ENCODE data around the gene MYO3B. TPM values are rescaled to one million over a fixed set of nuclear protein-coding genes. Genes with fewer than 3 reads are reported as not detected.

The MYO3B gene
- total RNA-seq, 2 donors from 2014 or later, result 0.05 to 0.32 TPM

DNA sequence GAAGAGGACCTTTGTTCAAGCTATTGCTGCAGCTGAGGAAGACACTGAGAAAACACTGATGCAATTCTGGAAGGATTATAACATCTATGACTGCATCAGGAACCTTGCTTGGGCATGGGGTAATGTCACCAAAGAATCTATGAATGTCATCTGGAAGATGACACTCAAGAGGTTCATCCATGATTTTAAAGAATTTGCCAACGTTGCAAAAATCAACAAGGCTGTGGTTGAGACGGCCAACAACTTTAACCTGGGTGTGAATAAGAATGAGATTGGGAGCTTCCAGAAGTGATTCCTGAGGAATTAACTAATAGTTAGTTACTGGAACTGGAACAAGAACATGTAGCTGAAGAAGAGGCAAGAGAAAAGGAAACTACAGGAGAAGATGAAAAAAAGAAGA lies 410.8 kb downstream of the MYO3B start:
- no peak for DNase-seq
- TF ChIP-seq, protein P1, sequence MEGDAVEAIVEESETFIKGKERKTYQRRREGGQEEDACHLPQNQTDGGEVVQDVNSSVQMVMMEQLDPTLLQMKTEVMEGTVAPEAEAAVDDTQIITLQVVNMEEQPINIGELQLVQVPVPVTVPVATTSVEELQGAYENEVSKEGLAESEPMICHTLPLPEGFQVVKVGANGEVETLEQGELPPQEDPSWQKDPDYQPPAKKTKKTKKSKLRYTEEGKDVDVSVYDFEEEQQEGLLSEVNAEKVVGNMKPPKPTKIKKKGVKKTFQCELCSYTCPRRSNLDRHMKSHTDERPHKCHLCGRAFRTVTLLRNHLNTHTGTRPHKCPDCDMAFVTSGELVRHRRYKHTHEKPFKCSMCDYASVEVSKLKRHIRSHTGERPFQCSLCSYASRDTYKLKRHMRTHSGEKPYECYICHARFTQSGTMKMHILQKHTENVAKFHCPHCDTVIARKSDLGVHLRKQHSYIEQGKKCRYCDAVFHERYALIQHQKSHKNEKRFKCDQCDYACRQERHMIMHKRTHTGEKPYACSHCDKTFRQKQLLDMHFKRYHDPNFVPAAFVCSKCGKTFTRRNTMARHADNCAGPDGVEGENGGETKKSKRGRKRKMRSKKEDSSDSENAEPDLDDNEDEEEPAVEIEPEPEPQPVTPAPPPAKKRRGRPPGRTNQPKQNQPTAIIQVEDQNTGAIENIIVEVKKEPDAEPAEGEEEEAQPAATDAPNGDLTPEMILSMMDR (IDR thresholded peaks at IDR 0.05), result no peak
- H3K36me3 ChIP-seq, result no peaks in the 10 kb centered on the region
- H3K4me1 ChIP-seq, result no peaks in the 10 kb centered on the region
- no peaks in the 10 kb centered on the region for H3K9me3 ChIP-seq
- H3K27ac ChIP-seq, result no peak overlapping the region
- intact Hi-C loops (cut with DNase I), result no loop called here
- H3K27me3 ChIP-seq, result no peaks in the 10 kb centered on the region
- no peak overlapping the region for H3K9ac ChIP-seq (ENCODE audit: low read depth in 2 of 2, low read length in 2 of 2)
- no peak overlapping the region for H3K4me3 ChIP-seq

DNA sequence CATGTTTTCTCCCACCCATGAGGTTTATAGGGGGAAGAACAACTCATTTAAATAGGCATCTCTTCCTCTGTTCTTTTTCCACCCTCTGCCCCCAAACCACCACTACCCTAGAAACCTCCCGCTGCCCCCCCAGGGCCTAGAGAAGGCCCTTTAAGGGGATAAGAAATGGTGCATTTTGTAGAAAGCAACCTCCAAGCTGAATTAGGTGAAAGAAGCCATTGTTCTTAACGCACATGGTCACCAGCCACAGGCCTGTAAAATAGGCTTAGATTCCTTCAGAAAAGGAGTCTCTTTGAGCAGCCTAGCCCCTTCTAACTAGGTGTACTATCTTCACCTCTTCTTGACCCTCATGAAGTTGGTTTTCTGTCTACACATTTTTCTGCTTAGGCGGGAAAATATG lies 418.6 kb downstream of the MYO3B start:
- TF ChIP-seq, protein P1 (IDR thresholded peaks at IDR 0.05), result no peak
- intact Hi-C loops (cut with DNase I), result no loop called here
- Histone ChIP-seq H3K4me1 (no peaks in the 10 kb centered on the region), H3K9me3 (no peaks in the 10 kb centered on the region), H3K4me3 (no peak overlapping the region), H3K9ac (ENCODE audit: low read depth in 2 of 2, low read length in 2 of 2) (no peak overlapping the region), H3K27ac (no peak overlapping the region), H3K36me3 (no peaks in the 10 kb centered on the region), H3K27me3 (no peaks in the 10 kb centered on the region)
- no peak for DNase-seq

DNA sequence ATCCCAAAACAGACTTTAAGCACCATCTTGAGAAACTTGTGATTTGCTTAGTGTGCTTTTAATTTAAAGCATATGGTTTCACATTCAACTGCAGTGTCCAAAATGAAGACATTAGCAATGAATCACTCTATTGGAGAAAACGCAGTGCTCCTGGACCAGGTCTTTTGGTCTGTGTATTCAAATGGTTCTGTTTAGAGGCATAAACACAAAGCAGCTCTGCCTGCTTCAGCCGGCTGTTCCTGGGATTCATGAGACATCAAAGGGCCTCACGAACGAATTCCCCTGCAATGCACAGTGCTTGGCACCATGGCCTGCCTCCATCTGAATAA lies 420.1 kb downstream of the MYO3B start:
- H3K9ac ChIP-seq (ENCODE audit: low read depth in 2 of 2, low read length in 2 of 2), result no peak overlapping the region
- H3K27me3 ChIP-seq, result no peaks in the 10 kb centered on the region
- TF ChIP-seq, protein P1 (IDR thresholded peaks at IDR 0.05), result no peak
- no peaks in the 10 kb centered on the region for H3K36me3 ChIP-seq
- no peak for DNase-seq
- H3K4me3 ChIP-seq, result no peak overlapping the region
- intact Hi-C loops (cut with DNase I), result no loop called here
- no peak overlapping the region for H3K27ac ChIP-seq
- no peaks in the 10 kb centered on the region for H3K9me3 ChIP-seq
- no peaks in the 10 kb centered on the region for H3K4me1 ChIP-seq

DNA sequence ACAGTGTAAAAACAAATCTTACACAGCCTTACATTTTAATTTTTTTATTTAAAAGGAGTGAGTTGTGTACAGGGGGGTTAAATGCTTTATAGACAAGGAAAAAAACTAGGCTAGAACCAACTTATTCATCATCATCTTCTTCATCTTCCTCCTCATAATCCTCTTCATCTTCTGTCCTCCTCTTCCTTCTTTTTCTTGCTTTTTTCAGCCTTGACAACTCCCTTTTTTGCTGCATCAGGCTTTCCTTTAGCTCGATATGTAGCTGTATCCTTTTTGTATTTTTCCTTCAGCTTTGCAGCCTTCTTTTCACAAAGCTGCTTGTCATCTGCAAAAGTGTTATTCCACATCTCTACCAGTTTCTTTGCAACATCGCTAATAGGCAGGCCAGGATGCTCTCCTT lies 423.5 kb downstream of the MYO3B start:
- TF ChIP-seq, protein P1 (IDR thresholded peaks at IDR 0.05), result no peak
- intact Hi-C loops (cut with DNase I), result no loop called here
- Histone ChIP-seq H3K27me3 (no peaks in the 10 kb centered on the region), H3K4me3 (no peak overlapping the region), H3K27ac (no peak overlapping the region), H3K9ac (ENCODE audit: low read depth in 2 of 2, low read length in 2 of 2) (no peak overlapping the region), H3K4me1 (no peaks in the 10 kb centered on the region), H3K36me3 (no peaks in the 10 kb centered on the region), H3K9me3 (no peaks in the 10 kb centered on the region)
- DNase-seq, result no peak

DNA sequence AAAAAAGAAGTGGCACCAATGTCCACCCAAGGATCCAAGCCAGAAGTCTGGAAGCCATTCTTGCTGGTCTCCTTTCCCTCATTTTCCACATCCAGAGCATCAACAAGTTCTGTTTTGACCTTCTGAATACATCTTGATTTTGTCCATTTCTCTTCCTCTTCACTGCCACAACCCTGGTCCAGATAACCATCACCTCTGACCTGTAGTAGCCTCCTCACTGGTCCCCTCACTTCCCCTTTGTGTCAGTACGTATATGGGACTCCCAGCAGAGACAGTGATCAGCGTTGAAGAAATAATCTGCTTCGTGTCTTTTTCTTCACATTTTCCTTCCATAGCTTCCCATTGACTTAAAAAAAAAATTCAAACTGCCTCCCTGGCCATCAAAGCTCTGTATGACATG lies 427.9 kb downstream of the MYO3B start:
- Histone ChIP-seq H3K27ac (no peak overlapping the region), H3K9ac (ENCODE audit: low read depth in 2 of 2, low read length in 2 of 2) (no peak overlapping the region), H3K27me3 (no peaks in the 10 kb centered on the region), H3K36me3 (no peaks in the 10 kb centered on the region), H3K4me3 (no peak overlapping the region), H3K4me1 (no peaks in the 10 kb centered on the region), H3K9me3 (no peaks in the 10 kb centered on the region)
- DNase-seq, result no peak
- TF ChIP-seq, protein P1 (IDR thresholded peaks at IDR 0.05), result no peak
- intact Hi-C loops (cut with DNase I), result no loop called here

DNA sequence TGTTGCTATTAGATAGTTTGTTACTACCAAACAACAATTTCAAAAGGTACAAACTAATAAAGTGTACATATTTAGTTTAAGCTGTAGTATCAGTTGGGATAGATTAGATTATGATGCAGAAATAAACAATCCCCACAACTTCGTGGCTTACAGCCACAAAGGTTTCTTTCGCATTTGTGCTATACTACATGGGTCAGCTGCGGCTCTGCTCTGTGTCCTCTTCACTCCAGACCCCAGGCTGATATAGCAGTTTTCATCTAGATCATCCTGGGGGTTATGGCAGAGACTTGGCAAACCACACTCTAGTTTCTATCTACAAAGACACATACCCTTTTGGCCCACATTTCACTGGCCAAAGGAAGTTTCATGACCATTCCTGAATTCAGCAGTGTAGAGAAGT lies 429.2 kb downstream of the MYO3B start:
- no peaks in the 10 kb centered on the region for H3K36me3 ChIP-seq
- no peak for DNase-seq
- no peak overlapping the region for H3K9ac ChIP-seq (ENCODE audit: low read depth in 2 of 2, low read length in 2 of 2)
- no peaks in the 10 kb centered on the region for H3K27me3 ChIP-seq
- no peak overlapping the region for H3K4me3 ChIP-seq
- intact Hi-C loops (cut with DNase I), result no loop called here
- no peaks in the 10 kb centered on the region for H3K9me3 ChIP-seq
- TF ChIP-seq, protein P1 (IDR thresholded peaks at IDR 0.05), result no peak
- no peaks in the 10 kb centered on the region for H3K4me1 ChIP-seq
- no peak overlapping the region for H3K27ac ChIP-seq

All from colonic mucosa (tissue), 4 donors.